Hepatocyte (in vitro differentiated cells): Measurements from ENCODE around the gene SLC17A2.

Experiments
- EZH2 ChIP-seq: fragments of 200-600 bp; sonication (generic); IDR thresholded peaks from 2 replicates; pipeline ENCODE4 v1.6.1; 2016; ENCODE audit warnings: antibody characterized with exemption, mild to moderate bottlenecking, borderline replicate concordance
- TF ChIP-seq, protein P1 (sequence below): fragments of 200-600 bp; sonication (generic); IDR thresholded peaks from 2 replicates; pipeline ENCODE4 v1.5.1; 2016; ENCODE audit warnings: antibody characterized with exemption, mild to moderate bottlenecking; ENCODE audit not compliant: poor library complexity

DNA sequence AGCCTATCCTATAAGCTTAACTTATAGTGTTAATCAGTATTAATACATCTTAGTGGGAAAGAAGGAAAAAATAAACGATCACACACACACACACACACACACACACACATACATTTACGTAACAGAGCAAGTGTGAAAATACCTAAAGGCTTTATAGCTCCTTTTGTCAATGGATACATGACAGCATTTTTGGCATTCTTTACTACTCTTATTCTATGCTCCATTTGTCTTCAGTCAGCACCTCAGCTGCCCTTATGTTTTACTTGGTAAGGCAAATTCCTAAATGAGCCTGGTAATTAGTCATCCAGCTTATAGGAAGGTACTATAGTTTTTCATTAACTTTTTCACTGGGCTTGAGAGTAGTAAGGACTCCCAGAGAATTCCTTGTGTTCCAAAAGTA is 31.4 kb downstream of the SLC17A2 start:
- TF ChIP-seq, protein P1, sequence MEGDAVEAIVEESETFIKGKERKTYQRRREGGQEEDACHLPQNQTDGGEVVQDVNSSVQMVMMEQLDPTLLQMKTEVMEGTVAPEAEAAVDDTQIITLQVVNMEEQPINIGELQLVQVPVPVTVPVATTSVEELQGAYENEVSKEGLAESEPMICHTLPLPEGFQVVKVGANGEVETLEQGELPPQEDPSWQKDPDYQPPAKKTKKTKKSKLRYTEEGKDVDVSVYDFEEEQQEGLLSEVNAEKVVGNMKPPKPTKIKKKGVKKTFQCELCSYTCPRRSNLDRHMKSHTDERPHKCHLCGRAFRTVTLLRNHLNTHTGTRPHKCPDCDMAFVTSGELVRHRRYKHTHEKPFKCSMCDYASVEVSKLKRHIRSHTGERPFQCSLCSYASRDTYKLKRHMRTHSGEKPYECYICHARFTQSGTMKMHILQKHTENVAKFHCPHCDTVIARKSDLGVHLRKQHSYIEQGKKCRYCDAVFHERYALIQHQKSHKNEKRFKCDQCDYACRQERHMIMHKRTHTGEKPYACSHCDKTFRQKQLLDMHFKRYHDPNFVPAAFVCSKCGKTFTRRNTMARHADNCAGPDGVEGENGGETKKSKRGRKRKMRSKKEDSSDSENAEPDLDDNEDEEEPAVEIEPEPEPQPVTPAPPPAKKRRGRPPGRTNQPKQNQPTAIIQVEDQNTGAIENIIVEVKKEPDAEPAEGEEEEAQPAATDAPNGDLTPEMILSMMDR: no peak
- no peak for TF ChIP-seq EZH2
